HAP-1 (cell line): Measurements from ENCODE around the gene MTOR.

Source experiments
- DNase-seq, 2 experiments: peaks; one replicate each; pipeline ENCODE4 v3.0.0-alpha.2; 2016 to 2020; ENCODE audit warnings: low spot score in 2 of 2
- H3K27me3 ChIP-seq: fragments of 250-450 bp; sonication (Bioruptor Pico); 2 replicates; pipeline ENCODE4 v1.5.1; 2020; ENCODE audit warnings: low read depth, mild to moderate bottlenecking, moderate library complexity
- H3K36me3 ChIP-seq: fragments of 250-450 bp; sonication (Bioruptor Pico); replicated peaks from 2 replicates; pipeline ENCODE4 v1.5.1; 2020; ENCODE audit warnings: mild to moderate bottlenecking
- H3K4me1 ChIP-seq: fragments of 250-450 bp; sonication (Bioruptor Pico); 2 replicates; pipeline ENCODE4 v1.5.1; 2020; ENCODE audit warnings: mild to moderate bottlenecking
- H3K4me3 ChIP-seq: fragments of 250-450 bp; sonication (Bioruptor Pico); 2 replicates; pipeline ENCODE4 v1.5.1; 2020; ENCODE audit warnings: mild to moderate bottlenecking, moderate library complexity
- H3K9me3 ChIP-seq: fragments of 250-450 bp; sonication (Bioruptor Pico); 2 replicates; pipeline ENCODE4 v1.5.1; 2020; ENCODE audit warnings: mild to moderate bottlenecking, moderate library complexity
- in situ Hi-C: fragments of 300-500 bp; cut with MboI; formaldehyde crosslinking; loops from 3 replicates; pipeline ENCODE4 v1.14.3; 2020; ENCODE audit warnings: low sequenced_read_pairs, inconsistent platforms, mixed read lengths

Gene MTOR

GRCh38 chr1:11227106-11228077, 35.0 kb downstream of the MTOR start:
- DNase-seq = no peak
- peaks cover 72% of the 10 kb centered on the region for H3K36me3 ChIP-seq
- H3K9me3 ChIP-seq = no peaks in the 10 kb centered on the region
- no peaks in the 10 kb centered on the region for H3K27me3 ChIP-seq
- no peaks in the 10 kb centered on the region for H3K4me1 ChIP-seq
- no peak overlapping the region for H3K4me3 ChIP-seq
- in situ Hi-C loops = no loop called here

- H3K4me3 ChIP-seq = no peak overlapping the region
- in situ Hi-C loops = no loop called here
- no peak for DNase-seq
- peaks cover 65% of the 10 kb centered on the region for H3K36me3 ChIP-seq
- no peaks in the 10 kb centered on the region for H3K9me3 ChIP-seq
- no peaks in the 10 kb centered on the region for H3K4me1 ChIP-seq
- H3K27me3 ChIP-seq = no peaks in the 10 kb centered on the region
Measured at GRCh38 chr1:11216074-11216473, 46.3 kb downstream of the MTOR start.

GRCh38 chr1:11215381-11216005, 46.9 kb downstream of the MTOR start:
- H3K36me3 ChIP-seq = peaks cover 68% of the 10 kb centered on the region

GRCh38 chr1:11214698-11215380, 47.5 kb downstream of the MTOR start:
- Histone ChIP-seq H3K36me3 (peaks cover 67% of the 10 kb centered on the region), H3K4me3 (no peak overlapping the region), H3K4me1 (no peaks in the 10 kb centered on the region), H3K9me3 (no peaks in the 10 kb centered on the region), H3K27me3 (no peaks in the 10 kb centered on the region)
- DNase-seq = no peak
- in situ Hi-C loops = no loop called here

More at GRCh38 chr1:11215381-11216005, 46.9 kb downstream of the MTOR start:
- Histone ChIP-seq H3K4me3 (no peak overlapping the region), H3K4me1 (no peaks in the 10 kb centered on the region), H3K9me3 (no peaks in the 10 kb centered on the region), H3K27me3 (no peaks in the 10 kb centered on the region)
- in situ Hi-C loops = no loop called here
- no peak for DNase-seq

- in situ Hi-C loops = no loop called here
- Histone ChIP-seq H3K4me3 (no peak overlapping the region), H3K4me1 (no peaks in the 10 kb centered on the region), H3K9me3 (no peaks in the 10 kb centered on the region), H3K36me3 (peaks cover 68% of the 10 kb centered on the region), H3K27me3 (no peaks in the 10 kb centered on the region)
- no peak for DNase-seq
Measured at GRCh38 chr1:11211925-11212587, 50.3 kb downstream of the MTOR start.

GRCh38 chr1:11211461-11211860, 50.9 kb downstream of the MTOR start:
- no peaks in the 10 kb centered on the region for H3K27me3 ChIP-seq
- H3K9me3 ChIP-seq = no peaks in the 10 kb centered on the region
- no peak overlapping the region for H3K4me3 ChIP-seq
- in situ Hi-C loops = no loop called here
- peaks cover 67% of the 10 kb centered on the region for H3K36me3 ChIP-seq
- no peak for DNase-seq
- H3K4me1 ChIP-seq = no peaks in the 10 kb centered on the region

- peaks cover 68% of the 10 kb centered on the region for H3K36me3 ChIP-seq
- no peaks in the 10 kb centered on the region for H3K4me1 ChIP-seq
- DNase-seq = no peak
- in situ Hi-C loops = no loop called here
- H3K4me3 ChIP-seq = no peak overlapping the region
- no peaks in the 10 kb centered on the region for H3K9me3 ChIP-seq
- no peaks in the 10 kb centered on the region for H3K27me3 ChIP-seq
Measured at GRCh38 chr1:11207898-11208611, 54.3 kb downstream of the MTOR start.

- peaks cover 43% of the 10 kb centered on the region for H3K36me3 ChIP-seq
- in situ Hi-C loops = no loop called here
- H3K4me1 ChIP-seq = no peaks in the 10 kb centered on the region
Measured at GRCh38 chr1:11204396-11205190, 57.8 kb downstream of the MTOR start.

GRCh38 chr1:11198851-11199594, 63.3 kb downstream of the MTOR start:
- in situ Hi-C loops = no loop called here
- H3K36me3 ChIP-seq = peaks cover 49% of the 10 kb centered on the region
- H3K4me1 ChIP-seq = no peaks in the 10 kb centered on the region
- no peak for DNase-seq
- no peaks in the 10 kb centered on the region for H3K27me3 ChIP-seq
- H3K4me3 ChIP-seq = no peak overlapping the region
- no peaks in the 10 kb centered on the region for H3K9me3 ChIP-seq

More at GRCh38 chr1:11204396-11205190, 57.8 kb downstream of the MTOR start:
- Histone ChIP-seq H3K27me3 (no peaks in the 10 kb centered on the region), H3K9me3 (no peaks in the 10 kb centered on the region), H3K4me3 (no peak overlapping the region)
- no peak for DNase-seq

GRCh38 chr1:11198257-11198656, 64.1 kb downstream of the MTOR start:
- no peak for DNase-seq
- H3K4me3 ChIP-seq = no peak overlapping the region
- H3K27me3 ChIP-seq = no peaks in the 10 kb centered on the region
- in situ Hi-C loops = no loop called here
- H3K4me1 ChIP-seq = no peaks in the 10 kb centered on the region
- H3K9me3 ChIP-seq = no peaks in the 10 kb centered on the region
- H3K36me3 ChIP-seq = peaks cover 47% of the 10 kb centered on the region

GRCh38 chr1:11197359-11197758, 65.0 kb downstream of the MTOR start:
- no peak for DNase-seq
- no peaks in the 10 kb centered on the region for H3K9me3 ChIP-seq
- H3K27me3 ChIP-seq = no peaks in the 10 kb centered on the region
- H3K4me3 ChIP-seq = no peak overlapping the region
- in situ Hi-C loops = no loop called here
- H3K4me1 ChIP-seq = no peaks in the 10 kb centered on the region
- peaks cover 47% of the 10 kb centered on the region for H3K36me3 ChIP-seq

GRCh38 chr1:11196945-11197344, 65.4 kb downstream of the MTOR start:
- peaks cover 51% of the 10 kb centered on the region for H3K36me3 ChIP-seq
- no peaks in the 10 kb centered on the region for H3K9me3 ChIP-seq
- DNase-seq = no peak
- no peaks in the 10 kb centered on the region for H3K27me3 ChIP-seq
- in situ Hi-C loops = no loop called here
- no peak overlapping the region for H3K4me3 ChIP-seq
- H3K4me1 ChIP-seq = no peaks in the 10 kb centered on the region
